Measurements from ENCODE around the gene ROBO2.

The ROBO2 gene

DNA sequence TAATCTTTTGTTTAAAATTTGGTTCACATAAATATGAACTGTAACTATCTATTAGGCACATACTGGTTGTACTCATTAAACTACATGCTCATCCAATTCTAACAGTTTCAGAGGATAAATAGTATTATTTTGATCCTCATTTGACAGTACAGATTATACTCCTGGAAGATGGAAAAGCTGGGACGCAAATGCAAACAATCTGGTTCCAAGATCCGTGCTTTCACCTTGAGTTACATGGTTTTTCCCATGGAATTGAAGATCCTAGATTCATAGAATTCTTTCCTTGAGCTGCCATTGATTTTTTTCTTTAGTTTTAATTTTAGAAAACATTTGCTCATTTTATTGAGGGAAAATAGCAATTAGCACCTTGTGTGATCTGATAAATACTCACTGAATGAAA is 285.8 kb downstream of the ROBO2 start:
- no peak overlapping the region for H2AFZ ChIP-seq (ENCODE audit: low read depth)
- no peaks in the 10 kb centered on the region for H3K79me2 ChIP-seq (ENCODE audit: insufficient read depth, low read depth)
- TF ChIP-seq, protein P1, sequence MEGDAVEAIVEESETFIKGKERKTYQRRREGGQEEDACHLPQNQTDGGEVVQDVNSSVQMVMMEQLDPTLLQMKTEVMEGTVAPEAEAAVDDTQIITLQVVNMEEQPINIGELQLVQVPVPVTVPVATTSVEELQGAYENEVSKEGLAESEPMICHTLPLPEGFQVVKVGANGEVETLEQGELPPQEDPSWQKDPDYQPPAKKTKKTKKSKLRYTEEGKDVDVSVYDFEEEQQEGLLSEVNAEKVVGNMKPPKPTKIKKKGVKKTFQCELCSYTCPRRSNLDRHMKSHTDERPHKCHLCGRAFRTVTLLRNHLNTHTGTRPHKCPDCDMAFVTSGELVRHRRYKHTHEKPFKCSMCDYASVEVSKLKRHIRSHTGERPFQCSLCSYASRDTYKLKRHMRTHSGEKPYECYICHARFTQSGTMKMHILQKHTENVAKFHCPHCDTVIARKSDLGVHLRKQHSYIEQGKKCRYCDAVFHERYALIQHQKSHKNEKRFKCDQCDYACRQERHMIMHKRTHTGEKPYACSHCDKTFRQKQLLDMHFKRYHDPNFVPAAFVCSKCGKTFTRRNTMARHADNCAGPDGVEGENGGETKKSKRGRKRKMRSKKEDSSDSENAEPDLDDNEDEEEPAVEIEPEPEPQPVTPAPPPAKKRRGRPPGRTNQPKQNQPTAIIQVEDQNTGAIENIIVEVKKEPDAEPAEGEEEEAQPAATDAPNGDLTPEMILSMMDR (conservative IDR thresholded peaks at IDR 0.05; ENCODE audit: low read depth, low read length), result no peak
- no peaks in the 10 kb centered on the region for H3K27me3 ChIP-seq (ENCODE audit: insufficient read depth, low read depth)
- H3K4me1 ChIP-seq (ENCODE audit: low read depth, poor library complexity, severe bottlenecking), result no peaks in the 10 kb centered on the region
- H3K27ac ChIP-seq, result no peak overlapping the region
- no peak overlapping the region for H3K4me2 ChIP-seq
- H3K36me3 ChIP-seq (ENCODE audit: insufficient read depth), result no peaks in the 10 kb centered on the region
- H3K4me3 ChIP-seq (IDR thresholded peaks at IDR 0.05; ENCODE audit: insufficient read depth, low read depth, low read length), result no peak overlapping the region
- H3K9ac ChIP-seq, result no peak overlapping the region
- H4K20me1 ChIP-seq (ENCODE audit: insufficient read depth), result no peaks in the 10 kb centered on the region

- TF ChIP-seq, protein P1 (conservative IDR thresholded peaks at IDR 0.05; ENCODE audit: low read depth, low read length), result no peak
- no peak overlapping the region for H3K9ac ChIP-seq
- H4K20me1 ChIP-seq (ENCODE audit: insufficient read depth), result no peaks in the 10 kb centered on the region
- no peak overlapping the region for H3K4me2 ChIP-seq
- no peaks in the 10 kb centered on the region for H3K27me3 ChIP-seq (ENCODE audit: insufficient read depth, low read depth)
- H3K36me3 ChIP-seq (ENCODE audit: insufficient read depth), result no peaks in the 10 kb centered on the region
- no peaks in the 10 kb centered on the region for H3K79me2 ChIP-seq (ENCODE audit: insufficient read depth, low read depth)
- H3K4me3 ChIP-seq (IDR thresholded peaks at IDR 0.05; ENCODE audit: insufficient read depth, low read depth, low read length), result no peak overlapping the region
- no peaks in the 10 kb centered on the region for H3K4me1 ChIP-seq (ENCODE audit: low read depth, poor library complexity, severe bottlenecking)
- H3K27ac ChIP-seq, result no peak overlapping the region
- no peak overlapping the region for H2AFZ ChIP-seq (ENCODE audit: low read depth)
Observed at GRCh38 chr3:77326586-77326985, 286.7 kb downstream of the ROBO2 start.

DNA sequence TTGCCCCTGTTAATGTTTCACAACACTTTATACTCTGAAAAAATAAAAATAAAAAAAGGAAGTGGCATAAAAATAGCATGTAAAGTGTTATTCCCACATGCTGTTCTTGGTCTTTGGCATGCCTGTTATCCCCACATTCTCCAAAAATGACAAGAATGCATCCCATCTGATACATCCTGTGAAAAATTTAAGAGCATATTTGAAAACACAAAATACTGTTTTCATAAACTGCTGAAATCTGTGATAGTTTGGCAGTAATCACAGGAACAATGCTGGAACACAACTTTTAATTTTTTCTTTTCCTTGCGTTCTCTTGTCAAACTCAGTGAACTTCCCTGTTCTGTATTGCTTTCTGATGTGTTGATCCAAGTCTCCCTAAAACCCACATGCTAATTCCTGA is 288.8 kb downstream of the ROBO2 start:
- TF ChIP-seq, protein P1 (conservative IDR thresholded peaks at IDR 0.05; ENCODE audit: low read depth, low read length), result no peak
- no peaks in the 10 kb centered on the region for H3K36me3 ChIP-seq (ENCODE audit: insufficient read depth)
- no peak overlapping the region for H3K9ac ChIP-seq
- H3K79me2 ChIP-seq (ENCODE audit: insufficient read depth, low read depth), result no peaks in the 10 kb centered on the region
- no peaks in the 10 kb centered on the region for H3K27me3 ChIP-seq (ENCODE audit: insufficient read depth, low read depth)
- H3K27ac ChIP-seq, result no peak overlapping the region
- H3K4me1 ChIP-seq (ENCODE audit: low read depth, poor library complexity, severe bottlenecking), result no peaks in the 10 kb centered on the region
- H2AFZ ChIP-seq (ENCODE audit: low read depth), result no peak overlapping the region
- H3K4me3 ChIP-seq (IDR thresholded peaks at IDR 0.05; ENCODE audit: insufficient read depth, low read depth, low read length), result no peak overlapping the region
- H4K20me1 ChIP-seq (ENCODE audit: insufficient read depth), result no peaks in the 10 kb centered on the region
- H3K4me2 ChIP-seq, result no peak overlapping the region

DNA sequence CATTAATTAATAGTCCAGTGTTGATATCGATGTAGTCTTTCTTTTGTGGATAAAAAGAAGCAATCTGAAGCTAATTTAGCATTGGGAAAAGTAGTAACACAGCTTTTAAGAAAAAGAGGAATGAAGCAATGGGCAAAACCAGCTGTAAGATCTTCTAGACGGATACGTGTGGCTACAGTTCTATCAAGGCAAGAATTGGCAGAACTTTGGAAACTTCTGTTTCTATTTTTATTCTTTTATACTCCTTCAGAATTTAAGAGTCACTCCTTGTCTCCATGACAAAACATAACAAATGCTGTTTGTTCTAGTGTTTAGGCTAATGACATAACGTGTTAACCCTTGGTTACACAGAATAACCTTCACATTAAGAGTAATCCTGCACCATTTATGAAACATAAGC is 289.2 kb downstream of the ROBO2 start:
- no peak overlapping the region for H3K27ac ChIP-seq
- no peak overlapping the region for H2AFZ ChIP-seq (ENCODE audit: low read depth)
- H3K4me1 ChIP-seq (ENCODE audit: low read depth, poor library complexity, severe bottlenecking), result no peaks in the 10 kb centered on the region
- TF ChIP-seq, protein P1 (conservative IDR thresholded peaks at IDR 0.05; ENCODE audit: low read depth, low read length), result no peak
- no peak overlapping the region for H3K9ac ChIP-seq
- no peak overlapping the region for H3K4me2 ChIP-seq
- no peaks in the 10 kb centered on the region for H3K27me3 ChIP-seq (ENCODE audit: insufficient read depth, low read depth)
- H3K79me2 ChIP-seq (ENCODE audit: insufficient read depth, low read depth), result no peaks in the 10 kb centered on the region
- H3K36me3 ChIP-seq (ENCODE audit: insufficient read depth), result no peaks in the 10 kb centered on the region
- H4K20me1 ChIP-seq (ENCODE audit: insufficient read depth), result no peaks in the 10 kb centered on the region
- no peak overlapping the region for H3K4me3 ChIP-seq (IDR thresholded peaks at IDR 0.05; ENCODE audit: insufficient read depth, low read depth, low read length)
